ENCODE measurements around the gene NLE1. TPM values are rescaled to one million over a fixed set of nuclear protein-coding genes. Genes with fewer than 3 reads are reported as not detected.

The NLE1 gene
- total RNA-seq: 25.1 and 27.5 TPM in 2 replicates

GRCh38 chr17:35141681-35142466 is at the start of gene NLE1:
Gene NLE1, minus strand, starts transcription at chr17:35142303. Its CDS starts 28 bp downstream, at chr17:35142275.

GRCh38 chr17:35147375-35147905 is 5.3 kb upstream of the NLE1 start, which contains the start of gene UNC45B:
Gene UNC45B, plus strand, starts transcription at chr17:35147817. Its CDS starts 447 bp downstream, at chr17:35148264.

GRCh38 chr17:35121315-35121714 is 20.8 kb downstream of the NLE1 start, which contains the start of gene FNDC8:
Gene FNDC8, plus strand, starts transcription at chr17:35121615. Its CDS starts 79 bp downstream, at chr17:35121694.

GRCh38 chr17:35119370-35120165 is 22.5 kb downstream of the NLE1 start, which contains the start of gene RAD51D:
Gene RAD51D, minus strand, starts transcription at chr17:35119860. Its CDS starts 247 bp downstream, at chr17:35119613.

Other genes starting within 250 kb of the NLE1 start
- gene CCT6B, start 180.8 kb downstream of the NLE1 start, total RNA-seq: 0.84 and 1.2 TPM in 2 replicates
- gene ZNF830, start 180.8 kb downstream of the NLE1 start, total RNA-seq: 8.9 and 9.3 TPM in 2 replicates
- gene LIG3, start 161.8 kb downstream of the NLE1 start, total RNA-seq: 18.3 and 25.9 TPM in 2 replicates
- 18.5 and 36.1 TPM in 2 replicates for gene RFFL, start 78.6 kb downstream of the NLE1 start, total RNA-seq
- 4.3 and 7.3 TPM in 2 replicates for gene RAD51D, start 22.4 kb downstream of the NLE1 start, total RNA-seq
- not detected in 2 replicates for gene FNDC8, start 20.7 kb downstream of the NLE1 start, total RNA-seq
- not detected in 2 replicates for gene UNC45B, start 5.5 kb upstream of the NLE1 start, total RNA-seq
- gene SLC35G3, start 52.1 kb upstream of the NLE1 start, total RNA-seq: not detected in 2 replicates
- 18.0 and 18.5 TPM in 2 replicates for gene SLFN5, start 100.8 kb upstream of the NLE1 start, total RNA-seq
- gene SLFN11, start 231.3 kb upstream of the NLE1 start, total RNA-seq: 3.6 and 8.8 TPM in 2 replicates